ENCODE data around the gene LAMA2.

DNA sequence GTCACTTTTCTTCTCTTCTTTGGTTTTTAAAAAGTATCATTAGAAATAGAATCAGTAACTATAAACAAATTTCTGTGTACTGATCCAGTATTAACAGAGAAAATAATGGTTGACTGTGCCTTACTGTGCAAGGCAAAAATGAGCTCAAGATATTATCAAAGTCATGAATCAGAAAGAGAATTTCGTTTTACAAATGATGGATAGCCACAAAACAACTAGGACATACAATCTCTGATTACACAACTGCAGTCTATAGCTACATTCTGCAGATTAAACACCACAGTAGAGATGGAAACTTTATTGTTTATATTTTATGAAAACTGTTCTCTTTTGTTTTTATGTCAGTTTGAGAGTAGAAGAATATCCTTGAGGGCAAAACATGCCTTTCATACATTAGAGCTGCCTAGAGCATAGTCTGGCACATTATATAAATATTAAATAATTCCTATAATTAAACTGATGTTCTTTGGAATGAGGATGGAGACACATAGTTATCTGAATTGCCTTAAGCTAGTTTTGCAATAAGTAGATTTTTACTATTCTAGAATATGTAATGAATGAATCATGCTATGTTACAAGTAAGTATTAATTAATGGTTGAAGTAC, 333.1 kb downstream of the LAMA2 start:
- TF ChIP-seq FOS (IDR thresholded peaks at IDR 0.05; ENCODE audit: borderline replicate concordance, insufficient read depth, low read length) (no peak), POLR2A (IDR thresholded peaks at IDR 0.05; ENCODE audit: low read depth, low read length) (no peak)

Measured in endothelial cell of umbilical vein (primary cell).